Measurements from ENCODE around the gene CAGE1.
"Not testable (repeated sequence)": the region's sequence is repeated elsewhere in the genome, so short reads cannot be mapped to it uniquely, and the experiment has no call there.

The CAGE1 gene

DNA sequence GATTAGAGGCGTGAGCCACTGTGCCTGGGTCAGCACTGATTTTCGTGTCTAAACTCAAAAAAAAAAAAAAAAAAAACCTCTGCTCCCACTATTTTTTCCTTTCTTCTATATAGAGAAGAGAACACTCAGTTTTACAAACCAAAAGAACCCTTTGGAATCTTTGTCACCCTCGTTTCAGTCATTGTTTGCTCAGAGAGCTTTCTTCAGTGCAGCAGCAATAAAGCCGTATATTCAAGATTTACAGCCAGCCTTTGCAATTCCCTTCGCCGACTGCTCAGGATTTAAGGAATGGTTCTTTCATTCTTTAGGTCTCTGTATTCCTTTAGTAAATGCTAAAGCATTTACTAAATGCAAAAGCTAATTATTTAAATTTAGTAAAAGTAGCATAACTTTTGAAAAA, 20.2 kb upstream of the CAGE1 start:
- no peak for DNase-seq (ENCODE audit: low read depth)

DNA sequence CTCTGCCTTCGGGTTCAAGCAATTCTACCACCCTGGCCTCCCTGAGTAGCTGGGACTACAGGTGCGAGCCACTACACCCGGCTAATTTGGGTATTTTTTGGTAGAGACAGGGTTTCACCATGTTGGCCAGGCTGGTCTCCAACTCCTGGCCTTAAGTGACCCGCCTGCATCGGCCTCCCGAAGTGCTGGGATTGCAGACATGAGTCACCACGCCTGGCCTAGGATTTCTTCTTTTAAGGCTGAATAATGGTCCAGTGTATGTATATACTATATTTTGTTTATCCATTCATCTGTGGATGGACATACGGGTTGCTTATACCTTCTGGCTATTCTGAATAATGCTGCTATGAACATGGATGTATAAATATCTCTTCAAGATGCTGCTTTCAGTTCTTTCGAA, 17.2 kb upstream of the CAGE1 start:
- DNase-seq (ENCODE audit: low read depth), result no peak

GRCh38 chr6:7404546-7404945, 15.0 kb upstream of the CAGE1 start:
- no peak for DNase-seq (ENCODE audit: low read depth)

DNA sequence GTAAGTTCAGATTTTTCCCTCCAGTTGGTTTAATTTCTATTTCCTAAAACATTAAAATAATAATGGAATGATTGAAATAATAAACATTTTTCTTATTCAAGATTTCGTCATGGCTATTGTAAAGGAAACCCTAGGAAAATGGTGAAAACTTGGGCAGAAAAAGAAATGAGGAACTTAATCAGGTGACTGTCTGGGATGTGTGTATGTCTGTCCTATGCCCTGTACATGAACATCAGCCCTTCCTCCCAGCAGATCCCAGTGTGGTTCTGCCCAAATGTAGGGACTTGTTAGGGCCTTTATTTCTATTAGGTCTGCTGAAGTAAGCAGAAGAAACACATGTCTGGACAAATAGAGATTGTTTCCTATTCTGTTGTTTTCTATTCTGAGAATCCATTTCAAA, 13.2 kb upstream of the CAGE1 start:
- no peak for DNase-seq (ENCODE audit: low read depth)

- no peak for DNase-seq (ENCODE audit: low read depth)
Measured at GRCh38 chr6:7401075-7401474, 11.5 kb upstream of the CAGE1 start.

DNA sequence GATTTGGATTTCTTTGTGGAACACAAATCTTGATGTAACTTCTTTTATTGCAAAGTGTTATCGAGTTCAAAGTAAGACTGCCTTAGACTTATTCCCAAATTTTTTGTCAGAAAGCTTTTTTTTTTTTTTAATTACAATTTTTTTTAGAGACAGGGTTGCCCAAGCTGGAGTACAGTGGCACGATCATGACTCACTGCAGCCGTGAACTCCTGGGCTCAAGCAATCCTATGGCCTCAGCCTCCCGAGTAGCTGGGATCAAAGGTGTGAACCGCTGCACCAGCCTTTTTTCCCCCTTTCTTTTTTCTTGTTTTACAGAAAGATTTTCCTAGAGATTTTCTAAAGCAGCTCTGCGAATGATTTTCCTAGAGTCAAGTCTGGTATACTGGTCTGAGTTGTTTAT, 2.9 kb upstream of the CAGE1 start:
- DNase-seq (ENCODE audit: low read depth), result no peak

DNA sequence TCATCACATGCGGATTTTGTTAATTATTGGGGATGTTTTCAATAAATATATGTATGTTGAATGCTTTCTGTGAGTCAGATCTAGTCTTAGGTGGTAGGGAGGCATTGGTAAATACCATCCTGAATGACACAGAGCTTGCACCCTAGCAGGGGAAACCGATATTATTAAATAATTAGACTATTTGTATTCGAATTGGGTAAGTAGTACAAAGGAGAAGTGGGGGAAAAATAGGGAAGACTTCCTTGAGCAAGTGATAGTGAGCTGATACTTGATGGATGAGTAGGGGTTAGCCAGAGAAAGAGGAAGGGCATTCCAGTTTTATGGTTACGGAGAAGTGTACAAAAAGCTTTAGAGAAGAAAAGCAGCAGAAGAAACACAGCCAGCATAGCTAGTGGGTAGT, 1.6 kb upstream of the CAGE1 start:
- no peak for DNase-seq (ENCODE audit: low read depth)

DNA sequence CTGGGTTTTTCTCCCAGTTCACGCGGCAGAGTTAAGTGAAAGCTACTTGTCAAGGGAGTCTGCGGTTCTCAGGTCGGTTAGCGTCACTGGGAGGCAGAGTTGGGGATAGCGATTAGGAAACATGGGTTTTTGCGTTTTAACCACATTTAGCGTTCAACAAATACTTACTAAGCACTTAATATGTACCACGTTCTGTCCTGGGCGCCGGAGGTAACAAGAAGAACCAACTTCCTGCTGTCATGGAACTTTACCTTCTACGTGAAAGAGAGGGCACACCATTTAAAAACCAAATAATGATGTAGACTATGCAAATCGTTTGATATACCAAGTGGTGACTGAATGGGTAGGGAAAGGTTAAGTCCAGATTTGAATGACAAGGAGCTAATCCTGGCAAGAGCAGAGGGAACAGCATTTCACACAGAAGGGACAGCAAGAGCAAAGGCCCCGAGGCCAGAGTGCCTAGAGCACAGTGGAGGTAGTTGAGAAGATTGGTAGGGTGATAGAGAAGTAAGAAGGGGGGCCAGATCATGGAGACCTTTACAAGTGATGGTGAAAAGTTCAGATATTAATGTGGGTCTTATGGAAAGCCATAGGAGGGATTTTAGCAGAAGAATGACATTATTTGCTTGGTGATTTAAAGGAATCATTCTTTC, 810 bp upstream of the CAGE1 start:
- no peak for DNase-seq (ENCODE audit: low read depth)

DNA sequence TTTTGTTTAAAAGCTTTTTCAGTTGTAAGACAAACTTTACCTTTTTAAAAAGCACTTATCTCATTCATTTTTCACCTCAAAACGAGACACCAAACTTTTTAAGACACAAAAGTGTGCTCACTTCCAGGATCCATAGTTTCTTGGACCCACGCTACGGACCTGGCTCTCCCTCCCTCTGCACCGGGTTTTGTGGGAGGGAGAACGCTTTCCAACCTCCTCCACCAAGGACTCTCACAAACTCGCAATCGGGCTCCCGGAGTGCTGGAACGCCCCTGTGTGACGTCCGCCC, 436 bp downstream of the CAGE1 start:
- no peak for DNase-seq (ENCODE audit: low read depth)

DNA sequence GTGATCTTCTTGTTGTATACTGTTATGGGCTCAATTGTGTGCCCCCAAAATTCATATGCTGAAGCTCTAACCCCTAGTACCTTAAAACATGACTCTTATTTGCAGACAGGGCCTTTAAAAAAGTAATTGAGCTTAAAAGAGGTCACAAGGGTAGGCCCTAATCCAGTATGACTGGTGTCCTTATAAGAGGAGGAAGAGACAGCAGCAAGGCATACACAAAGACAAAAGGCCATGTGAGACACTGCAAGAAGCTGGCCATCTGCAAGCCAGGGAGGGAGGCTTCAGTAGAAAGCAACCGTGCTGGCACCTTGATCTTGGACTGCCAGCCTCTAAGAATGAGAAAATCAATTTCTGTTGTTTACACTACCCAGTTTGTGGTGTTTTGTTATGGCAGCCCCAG, 8.4 kb downstream of the CAGE1 start:
- no peak for DNase-seq (ENCODE audit: low read depth)

GRCh38 chr6:7378740-7379139, 10.8 kb downstream of the CAGE1 start:
- no peak for DNase-seq (ENCODE audit: low read depth)

DNA sequence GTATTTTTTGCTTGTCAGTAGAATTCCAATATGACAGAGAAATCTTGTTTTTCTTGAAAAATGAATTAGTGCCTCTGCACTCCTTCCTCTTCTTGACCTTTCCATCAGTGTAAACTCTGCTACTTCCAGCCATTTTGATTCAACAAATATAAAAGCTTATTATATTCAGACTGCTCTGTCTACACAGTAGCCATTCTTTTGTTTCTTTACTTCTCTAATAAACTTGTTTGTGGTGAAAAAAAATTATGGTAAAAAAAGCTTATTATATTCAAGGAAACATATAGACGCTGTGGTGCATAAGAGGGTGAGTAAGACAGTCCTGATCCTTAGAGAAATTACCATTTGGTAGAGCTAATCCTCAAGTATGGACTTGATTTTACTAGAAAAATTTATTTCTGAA, 11.6 kb downstream of the CAGE1 start:
- DNase-seq (ENCODE audit: low read depth), result no peak

- no peak for DNase-seq (ENCODE audit: low read depth)
Measured at GRCh38 chr6:7373739-7374138, 15.8 kb downstream of the CAGE1 start.

DNA sequence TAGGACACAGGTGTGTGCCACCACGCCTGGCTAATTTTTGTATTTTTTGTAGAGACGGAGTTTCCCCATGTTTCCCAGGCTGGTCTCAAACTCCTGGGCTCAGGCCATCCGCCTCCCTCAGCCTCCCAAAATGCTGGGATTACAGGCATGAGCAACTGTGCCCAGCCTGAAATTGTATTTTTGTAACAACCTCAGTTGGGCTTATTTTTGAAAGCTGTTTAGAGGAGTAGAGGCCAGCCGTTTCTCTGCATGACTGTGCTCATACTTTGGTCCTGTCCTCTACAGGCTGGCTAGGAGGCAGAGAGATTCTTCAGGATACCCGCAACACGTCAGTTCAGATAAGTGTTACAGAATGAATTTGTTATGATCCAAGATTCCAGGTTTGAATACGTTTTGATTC, 22.1 kb downstream of the CAGE1 start:
- no peak for DNase-seq (ENCODE audit: low read depth)

- not testable (repeated sequence) for DNase-seq (ENCODE audit: low read depth)
Measured at GRCh38 chr6:7351916-7352315, 37.6 kb downstream of the CAGE1 start.

DNA sequence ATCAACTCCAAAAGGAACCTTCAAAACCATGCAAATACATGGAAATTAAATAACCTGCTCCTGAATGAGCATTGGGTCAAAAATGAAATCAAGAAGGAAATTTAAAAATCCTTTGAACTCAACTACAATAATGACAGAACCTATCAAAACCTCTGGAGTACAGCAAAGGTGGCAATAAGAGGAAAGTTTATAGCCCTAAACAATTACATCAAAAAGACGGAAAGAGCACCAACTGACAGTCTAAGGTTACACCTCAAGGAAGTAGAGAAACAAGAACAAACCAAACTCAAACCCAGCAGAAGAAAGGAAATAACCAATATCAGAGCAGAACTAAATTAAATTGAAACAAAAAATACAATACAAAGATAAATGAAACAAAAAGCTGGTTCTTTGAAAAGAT, 39.0 kb downstream of the CAGE1 start:
- DNase-seq (ENCODE audit: low read depth), result not testable (repeated sequence)

DNA sequence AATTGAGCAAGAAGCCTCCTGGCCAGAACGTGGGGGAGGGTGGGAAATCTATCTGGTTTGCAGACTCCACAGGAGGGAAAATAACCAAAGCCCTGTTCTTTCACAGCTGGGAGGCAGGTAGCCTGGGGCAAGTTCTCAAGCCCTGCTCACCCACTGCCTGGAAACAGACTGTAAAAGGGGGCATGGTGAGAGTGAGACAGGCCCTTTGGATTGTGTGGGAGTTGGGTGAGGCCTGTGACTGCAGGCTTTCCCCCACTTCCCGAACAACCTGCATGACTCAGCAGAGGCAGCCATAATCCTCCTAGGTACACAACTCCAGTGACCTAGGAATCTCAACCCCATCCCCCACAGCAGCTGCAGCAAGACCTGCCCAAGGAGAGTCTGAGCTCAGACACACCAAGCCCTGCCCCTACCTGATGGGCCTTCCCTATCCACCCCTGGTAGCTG, 42.0 kb downstream of the CAGE1 start:
- not testable (repeated sequence) for DNase-seq (ENCODE audit: low read depth)

GRCh38 chr6:7344773-7345450, 44.6 kb downstream of the CAGE1 start:
- DNase-seq (ENCODE audit: low read depth), result not testable (repeated sequence)

GRCh38 chr6:7343546-7344475, 45.7 kb downstream of the CAGE1 start:
- no peak for DNase-seq (ENCODE audit: low read depth)

- DNase-seq (ENCODE audit: low read depth), result no peak
Measured at GRCh38 chr6:7341989-7342742, 47.4 kb downstream of the CAGE1 start.

DNA sequence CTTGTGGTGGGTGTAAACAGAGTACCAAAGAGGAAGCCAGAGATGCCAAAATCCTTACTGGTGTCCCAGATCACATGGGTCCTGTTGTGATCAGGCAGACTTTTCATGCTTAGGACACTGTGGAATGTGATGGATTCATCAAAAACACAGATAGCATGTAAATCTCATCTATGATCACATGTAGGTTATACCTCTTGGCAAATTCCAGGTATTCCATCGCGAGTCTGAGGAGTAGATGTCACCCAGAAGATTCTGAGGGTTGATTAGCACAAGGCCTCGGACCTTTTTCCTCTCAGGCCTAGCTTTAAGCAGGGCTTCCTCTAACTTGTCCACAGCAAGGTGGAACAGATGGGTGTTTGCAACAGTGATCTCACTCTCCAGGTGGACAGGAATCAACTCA, 48.3 kb downstream of the CAGE1 start:
- no peak for DNase-seq (ENCODE audit: low read depth)

DNA sequence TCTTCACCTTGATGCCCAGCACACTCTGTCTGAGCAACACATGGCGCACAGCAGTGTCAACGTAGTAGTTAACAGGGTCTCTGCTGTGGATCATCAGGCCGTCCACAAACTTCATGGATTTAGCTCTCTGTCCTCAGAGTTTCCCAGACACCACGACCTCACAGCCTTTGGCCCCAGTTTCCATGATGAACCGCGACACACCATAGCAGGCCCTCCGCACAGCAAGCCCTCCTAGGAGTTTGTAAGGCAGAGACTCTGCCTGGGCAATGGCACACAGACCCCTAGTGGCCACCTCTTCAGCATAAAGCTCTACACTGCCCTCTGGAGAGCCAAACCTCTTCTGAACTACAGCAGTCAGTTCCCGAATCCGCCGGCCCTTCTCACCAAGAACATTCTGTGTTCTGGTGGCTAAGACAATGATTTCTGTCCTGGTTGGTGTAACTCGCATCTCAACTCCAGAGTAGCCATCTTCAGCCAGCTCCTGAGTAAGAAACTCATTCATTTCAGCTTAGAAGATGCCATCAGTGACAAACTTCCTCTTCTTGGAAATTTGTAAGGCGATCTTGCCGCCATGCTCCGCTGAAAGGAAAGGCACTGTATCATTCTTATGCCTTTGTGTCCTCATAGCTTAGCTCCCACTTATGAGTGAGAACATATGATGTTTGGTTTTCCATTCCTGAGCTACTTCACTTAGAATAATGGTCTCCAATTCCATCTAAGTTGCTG, 50.4 kb downstream of the CAGE1 start:
- not testable (repeated sequence) for DNase-seq (ENCODE audit: low read depth)

Measured in stimulated activated CD4-positive, alpha-beta T cell treated with anti-CD3 and anti-CD28 coated beads, Interleukin-2, amount 100 ng/mL, for 4 hours (primary cell).